Hippocampal formation (tissue), 2 donors: ENCODE measurements around the gene CCL22.

Source experiments
- DNase-seq, 2 donors: peaks; one replicate each; lab custom pipeline; 2025; lab: John Stamatoyannopoulos, UW

The CCL22 gene

GRCh38 chr16:57376313-57376818 lies 17.8 kb downstream of the CCL22 start:
- no peak for DNase-seq

DNA sequence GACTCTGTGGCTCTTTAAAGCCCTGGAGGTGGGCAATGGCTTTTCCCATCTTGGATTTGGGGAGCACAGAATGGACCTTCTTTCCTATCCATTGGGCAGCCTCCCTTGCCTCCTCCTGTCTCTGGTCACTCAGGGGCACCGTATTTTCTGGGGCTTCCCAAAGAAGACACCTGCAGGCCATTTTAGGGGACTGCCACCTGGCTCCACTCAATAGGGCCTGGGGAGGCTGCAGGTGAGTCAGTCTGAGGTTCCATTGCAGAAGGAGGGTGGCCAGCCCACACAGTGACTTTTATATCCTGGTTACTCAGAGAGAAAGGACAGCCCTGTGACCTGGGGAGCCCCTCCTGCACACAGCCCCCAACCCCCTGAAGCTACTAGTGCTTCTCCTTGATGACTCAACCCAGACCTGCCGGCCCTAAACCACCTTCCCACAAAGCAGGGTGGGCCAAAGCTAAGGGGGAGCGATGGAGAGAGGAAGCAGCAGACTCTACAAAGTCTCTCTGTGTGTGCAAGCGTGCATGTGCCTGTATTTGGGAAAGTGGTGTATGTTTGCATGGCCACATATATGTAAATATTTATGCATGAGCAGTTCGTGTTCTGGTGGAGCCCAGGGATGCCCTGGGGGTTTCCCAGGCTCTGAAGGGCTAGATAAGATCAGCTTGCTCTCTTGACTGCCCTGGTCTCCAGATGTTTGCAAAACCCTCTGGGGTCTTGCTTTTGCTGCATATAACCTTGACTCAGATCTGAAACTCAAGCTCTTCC lies 18.7 kb downstream of the CCL22 start:
- DNase-seq: no peak

DNA sequence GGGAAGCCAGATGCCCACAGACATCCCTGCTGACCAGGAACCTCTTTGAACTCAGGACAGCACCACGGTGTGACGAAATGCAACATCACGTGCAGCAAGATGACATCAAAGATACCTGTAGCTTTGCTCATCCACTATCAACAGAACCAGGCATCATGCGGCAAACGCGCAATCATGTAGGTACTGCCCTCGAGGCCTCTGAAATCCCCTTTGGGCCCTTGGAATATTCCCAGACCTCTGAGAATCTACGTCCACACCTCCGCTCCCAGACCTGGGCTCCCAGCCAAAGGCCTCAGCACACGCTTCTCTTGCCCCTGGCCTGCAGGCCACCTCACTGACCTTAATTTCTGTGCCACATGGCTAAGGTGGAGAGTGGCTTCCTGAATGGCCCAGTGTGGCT lies 21.0 kb downstream of the CCL22 start:
- DNase-seq: no peak

- DNase-seq: no peak
Measured at GRCh38 chr16:57380671-57381462, 22.3 kb downstream of the CCL22 start.

DNA sequence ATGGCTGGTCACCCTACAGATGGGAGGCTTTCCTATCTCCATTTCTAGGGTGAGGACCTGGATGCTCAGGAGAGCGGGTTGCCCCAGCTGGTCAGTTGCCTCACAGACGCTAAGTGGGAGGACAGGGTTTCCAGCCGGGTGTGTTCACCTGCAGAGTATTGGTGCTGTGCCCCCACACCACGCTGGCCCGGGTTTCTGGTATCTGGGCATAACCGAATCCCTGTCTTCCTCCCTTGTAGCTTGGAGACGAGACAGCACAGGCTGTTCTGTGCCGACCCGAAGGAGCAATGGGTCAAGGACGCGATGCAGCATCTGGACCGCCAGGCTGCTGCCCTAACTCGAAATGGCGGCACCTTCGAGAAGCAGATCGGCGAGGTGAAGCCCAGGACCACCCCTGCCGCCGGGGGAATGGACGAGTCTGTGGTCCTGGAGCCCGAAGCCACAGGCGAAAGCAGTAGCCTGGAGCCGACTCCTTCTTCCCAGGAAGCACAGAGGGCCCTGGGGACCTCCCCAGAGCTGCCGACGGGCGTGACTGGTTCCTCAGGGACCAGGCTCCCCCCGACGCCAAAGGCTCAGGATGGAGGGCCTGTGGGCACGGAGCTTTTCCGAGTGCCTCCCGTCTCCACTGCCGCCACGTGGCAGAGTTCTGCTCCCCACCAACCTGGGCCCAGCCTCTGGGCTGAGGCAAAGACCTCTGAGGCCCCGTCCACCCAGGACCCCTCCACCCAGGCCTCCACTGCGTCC lies 23.4 kb downstream of the CCL22 start:
- DNase-seq: no peak

DNA sequence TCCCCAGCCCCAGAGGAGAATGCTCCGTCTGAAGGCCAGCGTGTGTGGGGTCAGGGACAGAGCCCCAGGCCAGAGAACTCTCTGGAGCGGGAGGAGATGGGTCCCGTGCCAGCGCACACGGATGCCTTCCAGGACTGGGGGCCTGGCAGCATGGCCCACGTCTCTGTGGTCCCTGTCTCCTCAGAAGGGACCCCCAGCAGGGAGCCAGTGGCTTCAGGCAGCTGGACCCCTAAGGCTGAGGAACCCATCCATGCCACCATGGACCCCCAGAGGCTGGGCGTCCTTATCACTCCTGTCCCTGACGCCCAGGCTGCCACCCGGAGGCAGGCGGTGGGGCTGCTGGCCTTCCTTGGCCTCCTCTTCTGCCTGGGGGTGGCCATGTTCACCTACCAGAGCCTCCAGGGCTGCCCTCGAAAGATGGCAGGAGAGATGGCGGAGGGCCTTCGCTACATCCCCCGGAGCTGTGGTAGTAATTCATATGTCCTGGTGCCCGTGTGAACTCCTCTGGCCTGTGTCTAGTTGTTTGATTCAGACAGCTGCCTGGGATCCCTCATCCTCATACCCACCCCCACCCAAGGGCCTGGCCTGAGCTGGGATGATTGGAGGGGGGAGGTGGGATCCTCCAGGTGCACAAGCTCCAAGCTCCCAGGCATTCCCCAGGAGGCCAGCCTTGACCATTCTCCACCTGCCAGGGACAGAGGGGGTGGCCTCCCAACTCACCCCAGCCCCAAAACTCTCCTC lies 24.1 kb downstream of the CCL22 start:
- DNase-seq: no peak

DNA sequence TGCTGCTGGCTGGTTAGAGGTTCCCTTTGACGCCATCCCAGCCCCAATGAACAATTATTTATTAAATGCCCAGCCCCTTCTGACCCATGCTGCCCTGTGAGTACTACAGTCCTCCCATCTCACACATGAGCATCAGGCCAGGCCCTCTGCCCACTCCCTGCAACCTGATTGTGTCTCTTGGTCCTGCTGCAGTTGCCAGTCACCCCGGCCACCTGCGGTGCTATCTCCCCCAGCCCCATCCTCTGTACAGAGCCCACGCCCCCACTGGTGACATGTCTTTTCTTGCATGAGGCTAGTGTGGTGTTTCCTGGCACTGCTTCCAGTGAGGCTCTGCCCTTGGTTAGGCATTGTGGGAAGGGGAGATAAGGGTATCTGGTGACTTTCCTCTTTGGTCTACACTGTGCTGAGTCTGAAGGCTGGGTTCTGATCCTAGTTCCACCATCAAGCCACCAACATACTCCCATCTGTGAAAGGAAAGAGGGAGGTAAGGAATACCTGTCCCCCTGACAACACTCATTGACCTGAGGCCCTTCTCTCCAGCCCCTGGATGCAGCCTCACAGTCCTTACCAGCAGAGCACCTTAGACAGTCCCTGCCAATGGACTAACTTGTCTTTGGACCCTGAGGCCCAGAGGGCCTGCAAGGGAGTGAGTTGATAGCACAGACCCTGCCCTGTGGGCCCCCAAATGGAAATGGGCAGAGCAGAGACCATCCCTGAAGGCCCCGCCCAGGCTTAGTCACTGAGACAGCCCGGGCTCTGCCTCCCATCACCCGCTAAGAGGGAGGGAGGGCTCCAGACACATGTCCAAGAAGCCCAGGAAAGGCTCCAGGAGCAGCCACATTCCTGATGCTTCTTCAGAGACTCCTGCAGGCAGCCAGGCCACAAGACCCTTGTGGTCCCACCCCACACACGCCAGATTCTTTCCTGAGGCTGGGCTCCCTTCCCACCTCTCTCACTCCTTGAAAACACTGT lies 25.0 kb downstream of the CCL22 start:
- no peak for DNase-seq

GRCh38 chr16:57384248-57385070 lies 25.9 kb downstream of the CCL22 start:
- no peak for DNase-seq

GRCh38 chr16:57385083-57385482 lies 26.5 kb downstream of the CCL22 start:
- no peak for DNase-seq

DNA sequence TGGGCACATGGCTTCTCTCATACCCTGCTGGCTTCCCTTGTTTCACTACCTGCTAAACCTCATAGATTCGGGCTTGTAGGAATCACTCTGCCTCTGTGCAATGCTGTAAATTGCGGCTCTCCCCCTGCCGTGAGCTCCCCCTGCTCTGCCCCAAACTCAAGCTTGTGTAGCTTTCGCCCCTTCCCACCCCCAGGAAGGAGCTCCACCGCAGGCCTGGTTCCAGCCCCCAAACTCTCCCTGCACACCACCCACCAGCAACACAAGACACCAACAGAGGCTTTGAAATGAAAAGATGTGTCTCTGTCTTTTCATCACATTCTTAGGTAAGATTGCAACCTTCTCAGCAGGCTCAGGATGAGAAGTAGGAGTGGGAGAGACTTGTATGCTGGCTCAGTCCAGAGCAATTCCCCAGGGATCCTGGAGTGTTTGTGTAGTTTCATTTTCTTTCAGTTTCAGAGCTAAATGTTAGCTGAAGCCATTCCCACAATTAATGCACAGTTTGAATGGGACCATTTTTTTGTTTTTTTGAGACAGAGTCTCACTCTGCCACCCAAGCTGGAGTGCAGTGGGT lies 27.9 kb downstream of the CCL22 start:
- no peak for DNase-seq

DNA sequence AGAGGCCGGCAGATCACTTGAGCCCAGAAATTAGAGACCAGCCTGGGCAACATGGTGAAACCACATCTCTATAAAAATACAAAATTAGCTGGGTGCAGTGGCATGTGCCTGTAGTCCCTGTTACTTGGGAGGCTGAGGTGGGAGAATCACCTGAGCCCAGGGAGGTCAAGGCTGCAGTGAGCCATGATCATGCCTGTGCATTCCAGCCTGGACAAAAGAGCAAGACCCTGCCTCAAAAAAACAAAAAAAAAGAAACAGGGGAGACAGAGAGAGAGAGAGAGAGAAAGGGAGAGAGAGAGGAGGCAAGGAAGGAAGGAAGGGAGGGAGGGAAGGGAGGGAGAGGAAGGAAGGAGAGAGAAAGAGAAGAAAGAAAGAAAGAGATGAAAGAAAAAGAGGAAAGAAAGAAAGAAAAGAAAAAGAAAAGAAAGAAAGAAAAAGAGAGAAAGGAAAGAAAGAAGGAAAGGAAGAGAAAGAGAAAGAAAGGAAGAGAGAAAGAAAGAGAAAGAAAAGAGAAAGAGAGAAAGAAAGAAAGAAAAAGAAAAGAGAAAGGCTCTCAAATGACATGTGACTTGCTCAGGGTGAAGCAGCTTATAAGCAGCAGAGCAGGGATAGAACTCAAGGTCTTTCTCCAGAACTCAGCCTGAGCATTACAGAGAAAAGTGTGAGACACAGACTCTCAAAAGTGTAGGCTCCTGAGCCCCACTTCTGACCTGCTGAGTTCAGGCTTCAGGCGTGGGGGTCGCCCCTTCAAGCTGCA lies 29.2 kb downstream of the CCL22 start:
- DNase-seq: no peak

DNA sequence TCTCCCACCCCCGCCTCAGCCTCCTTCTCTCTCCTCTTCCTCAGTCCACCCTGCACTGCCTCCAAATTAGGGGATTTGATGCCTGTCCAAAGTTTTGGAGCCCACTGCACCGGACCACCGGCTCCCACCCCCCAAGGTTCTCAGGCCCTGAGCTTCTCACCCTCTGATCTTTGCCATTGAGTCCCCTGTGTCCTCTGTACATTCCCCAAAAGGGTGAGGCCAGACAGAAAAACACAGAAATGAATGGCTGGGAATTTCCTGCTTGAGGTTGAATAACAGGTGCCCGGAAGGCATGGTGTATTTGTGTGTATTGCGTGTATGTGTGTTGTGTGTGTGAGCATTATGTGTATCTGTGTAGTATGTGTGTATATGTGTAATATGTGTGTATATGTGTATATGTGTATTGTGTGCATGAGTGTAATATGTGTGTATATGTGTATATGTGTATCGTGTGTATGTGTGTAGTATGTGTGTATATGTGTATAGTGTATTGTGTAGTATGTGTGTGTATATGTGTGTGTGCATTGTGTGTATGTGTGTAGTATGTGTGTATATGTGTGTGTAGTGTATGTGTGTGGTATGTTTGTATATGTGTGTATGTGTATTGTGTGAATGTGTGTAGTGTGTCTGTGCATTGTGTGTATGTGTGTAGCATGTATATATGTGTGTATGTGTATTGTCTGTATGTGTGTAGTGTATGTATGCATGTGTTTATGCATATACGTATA lies 29.9 kb downstream of the CCL22 start:
- DNase-seq: no peak

DNA sequence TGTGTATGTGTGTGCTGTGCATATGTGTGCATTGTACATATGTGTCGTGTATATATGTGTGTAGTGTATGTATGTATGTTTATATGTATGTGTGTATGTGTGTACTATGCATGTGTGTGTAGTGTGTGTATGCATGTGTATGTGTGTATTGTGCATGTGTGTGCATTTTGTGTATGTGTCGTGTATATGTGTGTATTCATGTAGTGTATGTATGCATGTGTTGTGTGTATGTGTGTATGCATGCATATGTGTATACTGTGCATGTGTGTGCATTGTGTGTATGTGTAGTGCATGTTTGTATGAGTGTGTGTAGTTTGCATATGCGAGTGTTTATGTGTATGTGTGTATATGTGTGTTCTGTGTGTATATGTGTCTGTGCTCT lies 30.5 kb downstream of the CCL22 start:
- DNase-seq: no peak

DNA sequence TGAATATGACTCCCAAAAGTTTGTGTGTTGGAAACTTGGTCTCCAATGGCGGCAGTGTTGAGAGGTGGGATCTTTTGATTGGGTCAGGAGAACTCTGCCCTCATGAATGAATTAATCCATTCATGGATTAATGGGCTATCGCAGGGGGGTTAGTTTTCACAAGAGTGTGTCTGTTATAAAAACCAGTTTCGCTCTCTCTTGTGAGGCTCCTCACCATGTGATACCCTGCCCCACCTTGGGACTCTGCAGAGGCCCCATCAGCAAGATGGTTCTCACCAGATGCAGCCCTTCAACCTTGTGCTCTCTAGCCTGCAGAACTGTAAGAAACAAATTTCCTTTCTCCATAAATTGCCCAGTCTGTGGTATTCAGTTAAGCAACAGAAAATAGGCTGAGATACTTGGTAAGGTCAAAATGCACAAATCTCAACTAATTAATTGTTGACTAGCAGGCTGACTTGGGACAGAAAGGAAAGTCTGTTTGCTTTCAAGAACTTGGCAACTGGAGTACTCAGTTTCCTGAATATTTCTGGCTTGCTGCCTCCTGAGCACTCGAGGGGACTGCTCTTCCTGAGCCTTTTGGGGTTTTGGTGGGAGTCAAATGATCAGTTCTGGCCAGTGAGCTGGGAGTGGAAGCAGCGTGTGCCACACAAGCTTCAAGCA lies 32.2 kb downstream of the CCL22 start:
- no peak for DNase-seq

DNA sequence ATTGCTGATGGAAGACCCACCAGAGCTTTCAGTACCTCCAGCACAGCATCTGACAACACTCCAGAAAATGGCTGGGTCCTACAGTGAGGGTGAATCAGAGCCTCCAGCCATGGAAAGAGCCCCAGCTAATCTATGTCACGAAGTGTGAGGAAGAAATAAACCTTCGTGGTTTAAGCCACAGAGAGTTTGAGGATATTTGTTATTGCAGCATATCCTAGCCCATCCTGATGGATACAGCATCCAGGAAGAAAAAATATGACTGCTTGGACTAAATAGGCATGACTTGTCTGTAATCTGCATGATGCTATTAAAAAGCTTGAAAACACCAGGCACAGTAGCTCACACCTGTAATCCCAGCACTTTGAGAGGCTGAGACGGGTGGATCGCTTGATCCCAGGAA lies 32.7 kb downstream of the CCL22 start:
- DNase-seq: no peak

DNA sequence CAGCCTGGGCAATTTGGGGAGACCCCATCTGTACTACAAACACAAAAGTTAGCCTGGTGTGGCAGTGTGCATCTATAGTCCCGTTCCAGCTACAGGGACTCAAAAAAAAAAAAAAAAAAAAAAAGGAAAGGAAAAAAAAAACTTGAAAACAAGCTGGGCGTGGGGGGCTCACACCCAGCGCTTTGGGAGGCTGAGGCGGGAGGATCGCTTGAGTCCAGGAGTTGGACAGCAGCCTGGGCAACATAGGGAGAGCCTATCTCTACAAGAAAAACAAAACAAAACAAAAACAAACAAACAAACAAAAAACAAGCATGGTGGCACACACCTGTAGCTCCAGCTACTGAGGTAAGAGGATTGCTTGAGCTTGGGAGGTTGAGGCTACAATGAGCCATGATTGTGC lies 33.1 kb downstream of the CCL22 start:
- no peak for DNase-seq

GRCh38 chr16:57392694-57393093 lies 34.1 kb downstream of the CCL22 start:
- no peak for DNase-seq
